Measurements from ENCODE around the gene TRIP12.
"Not testable (repeated sequence)": the region's sequence is repeated elsewhere in the genome, so short reads cannot be mapped to it uniquely, and the experiment has no call there.

Gene TRIP12

GRCh38 chr2:229838729-229839128, 83.1 kb downstream of the TRIP12 start:
- TF ChIP-seq CTCF (conservative IDR thresholded peaks at IDR 0.05), result no peak
- TF ChIP-seq ZFX (IDR thresholded peaks at IDR 0.05), result no peak
- no peak overlapping the region for H3K27ac ChIP-seq

DNA sequence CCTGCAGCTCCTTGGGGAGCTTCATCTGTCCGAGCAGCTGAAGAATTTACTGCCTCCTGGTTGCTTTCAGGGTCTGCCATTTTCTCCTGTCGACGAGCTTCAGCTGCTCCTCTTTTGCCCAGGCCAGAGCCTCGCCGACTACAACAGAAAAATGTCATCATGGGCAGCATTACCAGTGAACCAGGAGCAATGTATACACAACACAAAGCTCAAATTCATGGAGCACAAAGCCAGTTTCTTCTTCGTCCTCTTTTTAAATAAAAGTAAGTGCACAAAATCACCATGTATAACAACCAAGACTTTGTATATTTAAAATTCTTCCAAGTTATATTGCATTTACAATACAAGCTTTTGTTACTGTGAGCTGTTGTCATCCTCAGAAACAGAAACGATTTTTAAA, 85.0 kb downstream of the TRIP12 start:
- no peak overlapping the region for H3K27ac ChIP-seq
- no peak for TF ChIP-seq CTCF (conservative IDR thresholded peaks at IDR 0.05)
- TF ChIP-seq ZFX (IDR thresholded peaks at IDR 0.05), result no peak

GRCh38 chr2:229835596-229836283, 86.1 kb downstream of the TRIP12 start:
- no peak overlapping the region for H3K27ac ChIP-seq

GRCh38 chr2:229834368-229834767, 87.4 kb downstream of the TRIP12 start:
- H3K27ac ChIP-seq, result not testable (repeated sequence)

More at GRCh38 chr2:229835596-229836283, 86.1 kb downstream of the TRIP12 start:
- TF ChIP-seq CTCF (conservative IDR thresholded peaks at IDR 0.05) (no peak), ZFX (IDR thresholded peaks at IDR 0.05) (no peak)

- TF ChIP-seq CTCF (conservative IDR thresholded peaks at IDR 0.05), result no peak
- TF ChIP-seq ZFX (IDR thresholded peaks at IDR 0.05), result no peak
- H3K27ac ChIP-seq, result no peak overlapping the region
Measured at GRCh38 chr2:229832510-229832898, 89.3 kb downstream of the TRIP12 start.

GRCh38 chr2:229831805-229832509, 89.9 kb downstream of the TRIP12 start:
- no peak for TF ChIP-seq CTCF (conservative IDR thresholded peaks at IDR 0.05)
- TF ChIP-seq ZFX (IDR thresholded peaks at IDR 0.05), result no peak
- H3K27ac ChIP-seq, result no peak overlapping the region

GRCh38 chr2:229825476-229825875, 96.3 kb downstream of the TRIP12 start:
- H3K27ac ChIP-seq, result no peak overlapping the region

More at GRCh38 chr2:229825476-229825875, 96.3 kb downstream of the TRIP12 start:
- no peak for TF ChIP-seq CTCF (conservative IDR thresholded peaks at IDR 0.05)
- TF ChIP-seq ZFX (IDR thresholded peaks at IDR 0.05), result no peak

All from C4-2B (cell line).